Gastroesophageal sphincter (tissue), 4 donors: ENCODE results near the gene RNU1-4. TPM values are rescaled to one million over a fixed set of nuclear protein-coding genes. Genes with fewer than 3 reads are reported as not detected.
"Not testable (repeated sequence)": the region's sequence is repeated elsewhere in the genome, so short reads cannot be mapped to it uniquely, and the experiment has no call there.

Source experiments
- ATAC-seq: fragments of 150-250 bp; one replicate; pipeline ENCODE4 v1.9.1; 2016; ENCODE audit warnings: mild to moderate bottlenecking, moderate library complexity
- H3K27ac ChIP-seq, 4 donors: fragments of 200-600 bp; sonication (generic) in 3 of 4; 1 replicate in 3 of 4; 2 replicates in 1 of 4; pipeline ENCODE4 v1.5.1; 2016 to 2019
- H3K27me3 ChIP-seq: fragments of 200-600 bp; sonication (generic); one replicate; pipeline ENCODE4 v1.5.1; 2019
- H3K36me3 ChIP-seq, 2 donors: fragments of 200-600 bp; sonication (generic); one replicate each; pipeline ENCODE4 v1.5.1; 2019; ENCODE audit warnings: control low read depth in 1 of 2
- H3K4me1 ChIP-seq, 3 donors: fragments of 200-600 bp; sonication (generic); 1 replicate in 2 of 3; 2 replicates in 1 of 3; pipeline ENCODE4 v1.5.1; 2016 to 2019; ENCODE audit warnings: control low read depth in 2 of 3
- H3K4me3 ChIP-seq, 2 donors: fragments of 200-600 bp; sonication (generic); one replicate each; pipeline ENCODE4 v1.5.1; 2019; ENCODE audit warnings: mild to moderate bottlenecking in 1 of 2, moderate library complexity in 1 of 2
- H3K9me3 ChIP-seq, 3 donors: fragments of 200-600 bp; sonication (generic); one replicate each; pipeline ENCODE4 v1.5.1; 2017 to 2019; ENCODE audit warnings: control low read depth in 2 of 3
- WGBS, 2 donors: methylation state at CpG; one replicate each; pipeline ENCODE4 v1.1.5; 2018; ENCODE audit warnings: low coverage in 1 of 2; 5-methylcytosine and 5-hydroxymethylcytosine counted together
- small RNA-seq, 4 donors: library from RNA; depleted of rRNA; stranded (forward); fragments of <200 nt; gene quantifications; one replicate each; pipeline ENCODE3, GENCODE V24; 2016
- total RNA-seq, 4 donors: library from RNA; depleted of rRNA; stranded (reverse); fragments of >200 nt; gene quantifications; one replicate each; pipeline ENCODE4 v1.1.0, GENCODE V29; 2016

The RNU1-4 gene
- total RNA-seq, 4 donors from 2014 or later, result under 0.01 TPM; not detected in 1

GRCh38 chr1:16776835-16777234, 36.5 kb downstream of the RNU1-4 start:
- 71 to 89% methylated on average over 2 of the region's 5 CpGs for WGBS, 2 donors
- H3K27me3 ChIP-seq, result peaks cover 43% of the 10 kb centered on the region
- not testable (repeated sequence) for H3K27ac ChIP-seq, H3K36me3 ChIP-seq, H3K4me3 ChIP-seq, H3K9me3 ChIP-seq, ATAC-seq, H3K4me1 ChIP-seq

GRCh38 chr1:16777821-16778220, 37.5 kb downstream of the RNU1-4 start:
- 84 to 85% methylated on average over 4 of the region's 4 CpGs for WGBS, 2 donors
- H3K27me3 ChIP-seq, result peaks cover 37% of the 10 kb centered on the region

DNA sequence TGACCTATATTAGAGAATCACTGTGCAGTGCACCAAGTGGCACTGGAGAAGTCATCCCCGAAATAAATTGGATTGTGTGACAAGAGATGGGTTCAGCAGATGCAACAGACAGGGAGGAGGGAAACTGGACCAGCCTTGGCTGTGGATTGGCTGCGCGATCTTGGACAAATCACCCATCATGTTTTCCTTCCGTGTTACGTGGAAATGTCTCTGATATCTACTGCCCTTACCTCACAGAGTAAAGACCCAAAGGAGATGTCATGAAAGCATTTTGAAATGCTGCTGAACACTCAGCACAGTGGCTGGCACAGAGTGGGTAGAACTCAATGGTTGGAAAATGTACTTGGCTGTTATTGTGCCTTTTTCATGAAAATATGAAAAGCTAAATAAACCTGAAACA, 39.2 kb downstream of the RNU1-4 start:
- not testable (repeated sequence) for H3K9me3 ChIP-seq, ATAC-seq, H3K4me1 ChIP-seq, H3K4me3 ChIP-seq, H3K27ac ChIP-seq, H3K36me3 ChIP-seq
- H3K27me3 ChIP-seq, result peaks cover 37% of the 10 kb centered on the region
- WGBS, 2 donors, result 77 to 88% methylated on average over 5 of the region's 5 CpGs

More at GRCh38 chr1:16777821-16778220, 37.5 kb downstream of the RNU1-4 start:
- not testable (repeated sequence) for H3K27ac ChIP-seq, H3K4me3 ChIP-seq, ATAC-seq, H3K4me1 ChIP-seq, H3K36me3 ChIP-seq, H3K9me3 ChIP-seq

DNA sequence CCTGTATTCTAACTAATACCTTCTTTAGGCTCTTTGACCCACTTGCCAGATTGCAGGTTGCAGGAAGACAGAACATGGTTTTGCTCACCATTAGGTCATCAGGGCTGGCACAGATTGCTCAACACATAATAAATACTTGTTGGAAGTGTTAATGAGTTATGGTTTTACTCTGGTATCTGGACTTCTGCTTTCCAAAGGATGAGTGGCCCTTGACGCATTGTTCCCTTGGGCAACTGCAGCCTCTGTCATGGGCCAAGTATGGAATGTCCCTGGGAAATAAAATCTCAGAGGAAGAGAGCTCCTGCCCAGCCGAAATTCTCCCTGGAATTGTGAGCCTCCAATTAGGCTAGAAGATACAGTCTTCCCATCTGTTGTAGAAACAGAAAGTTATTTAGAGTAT, 40.7 kb downstream of the RNU1-4 start:
- H3K27ac ChIP-seq, H3K4me3 ChIP-seq, H3K4me1 ChIP-seq, ATAC-seq, H3K36me3 ChIP-seq, H3K9me3 ChIP-seq: not testable (repeated sequence)
- WGBS, 2 donors, result no CpG with 5 or more reads among the region's 2 CpGs
- H3K27me3 ChIP-seq, result peaks cover 29% of the 10 kb centered on the region

DNA sequence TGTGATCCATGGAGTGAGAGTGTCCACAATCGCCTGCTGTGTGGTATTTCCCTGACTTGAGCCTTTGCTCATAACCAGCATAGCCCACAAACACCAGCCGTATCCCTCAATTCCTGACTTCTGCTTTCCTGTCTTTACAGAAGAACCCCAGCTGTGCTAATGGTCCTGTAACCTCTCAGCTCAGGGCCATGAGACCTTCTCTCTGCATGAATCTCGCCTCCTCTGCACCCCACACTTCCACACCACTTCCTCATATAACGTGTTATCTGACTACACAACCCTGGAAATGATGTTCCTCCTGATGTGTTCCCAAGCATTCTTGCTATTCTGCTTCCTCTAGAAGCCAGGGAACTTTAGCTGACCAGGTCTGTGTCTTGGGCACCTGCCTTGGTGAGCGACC, 41.3 kb downstream of the RNU1-4 start:
- H3K4me3 ChIP-seq, H3K36me3 ChIP-seq, H3K9me3 ChIP-seq, ATAC-seq, H3K4me1 ChIP-seq, H3K27ac ChIP-seq: not testable (repeated sequence)
- 76% methylated on average over 4 to 5 of the region's 5 CpGs for WGBS, 2 donors
- peaks cover 32% of the 10 kb centered on the region for H3K27me3 ChIP-seq

GRCh38 chr1:16784955-16785354, 44.6 kb downstream of the RNU1-4 start:
- not testable (repeated sequence) for H3K9me3 ChIP-seq, H3K4me1 ChIP-seq, H3K27ac ChIP-seq, ATAC-seq, H3K36me3 ChIP-seq, H3K4me3 ChIP-seq
- peaks cover 13% of the 10 kb centered on the region for H3K27me3 ChIP-seq
- no CpG with 5 or more reads among the region's 2 CpGs for WGBS, 2 donors

DNA sequence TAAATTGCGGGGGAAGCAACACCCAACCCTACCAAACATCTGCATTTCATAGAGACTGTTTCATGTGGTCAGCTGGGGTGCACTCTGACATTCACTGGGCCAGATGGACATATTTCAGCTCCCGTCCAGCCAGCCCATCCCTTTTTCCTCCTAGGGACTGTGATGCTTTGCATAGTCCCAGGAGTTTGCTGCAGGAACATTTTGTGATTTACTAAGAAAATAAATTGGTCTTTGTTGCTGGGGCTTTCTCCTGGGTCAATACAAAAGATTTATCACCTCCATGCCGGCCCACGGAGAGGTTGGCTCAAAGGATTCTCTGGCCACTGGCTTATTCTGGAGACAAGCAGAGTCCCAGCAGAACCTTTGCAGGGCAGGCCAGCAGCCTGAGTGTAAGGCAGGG, 46.0 kb downstream of the RNU1-4 start:
- H3K9me3 ChIP-seq, H3K27ac ChIP-seq, H3K27me3 ChIP-seq, H3K36me3 ChIP-seq, ATAC-seq, H3K4me3 ChIP-seq, H3K4me1 ChIP-seq: not testable (repeated sequence)
- WGBS, 2 donors, result 33 to 57% methylated on average over 1 to 2 of the region's 4 CpGs

- ATAC-seq, H3K36me3 ChIP-seq, H3K27me3 ChIP-seq, H3K9me3 ChIP-seq, H3K27ac ChIP-seq, H3K4me1 ChIP-seq, H3K4me3 ChIP-seq: not testable (repeated sequence)
- WGBS, 2 donors, result 85% methylated on average over 1 of the region's 3 CpGs; no CpG with 5 or more reads in 1 of the 2 donors
Observed at GRCh38 chr1:16787175-16787574, 46.9 kb downstream of the RNU1-4 start.

- H3K9me3 ChIP-seq, ATAC-seq, H3K36me3 ChIP-seq, H3K4me1 ChIP-seq, H3K4me3 ChIP-seq, H3K27ac ChIP-seq, H3K27me3 ChIP-seq: not testable (repeated sequence)
- WGBS, 2 donors, result 17 to 54% methylated on average over 1 to 2 of the region's 5 CpGs
Observed at GRCh38 chr1:16787711-16788110, 47.4 kb downstream of the RNU1-4 start.

Small RNA genes within 50 kb of the gene (small RNA-seq; reads per million reads assigned to genes)
- gene RNU1-4, result 0 reads per million in 4 donors

Other genes with a start within 250 kb of the RNU1-4 start
- under 1 TPM in 3 of 4 donors, not detected in 1; under 0.01 TPM for gene RNU1-1, start 226.2 kb upstream of the RNU1-4 start, total RNA-seq
- 10 to 100 TPM; 21.8 to 46.6 (median 30.7) TPM for gene NBPF1, start 127.0 kb upstream of the RNU1-4 start, total RNA-seq
- under 1 TPM in 3 of 4 donors, not detected in 1; under 0.01 TPM for gene RNU1-3, start 73.6 kb upstream of the RNU1-4 start, total RNA-seq
- gene RNU1-2, start 155.5 kb downstream of the RNU1-4 start, total RNA-seq, result under 1 TPM in 3 of 4 donors, not detected in 1; under 0.01 TPM
- 10 to 100 TPM in 3 of 4 donors, 1 to 10 TPM in 1; 8.0 to 34.5 (median 30.0) TPM for gene CROCC, start 181.4 kb downstream of the RNU1-4 start, total RNA-seq
- gene MFAP2, start 240.1 kb downstream of the RNU1-4 start, total RNA-seq, result 10 to 100 TPM in 1 of 4 donors, 1 to 10 TPM in 3; 4.2 to 12.1 (median 7.2) TPM